Measurements from ENCODE around the gene GYPC. TPM values are rescaled to one million over a fixed set of nuclear protein-coding genes. Genes with fewer than 3 reads are reported as not detected.

Gene GYPC, protein sequence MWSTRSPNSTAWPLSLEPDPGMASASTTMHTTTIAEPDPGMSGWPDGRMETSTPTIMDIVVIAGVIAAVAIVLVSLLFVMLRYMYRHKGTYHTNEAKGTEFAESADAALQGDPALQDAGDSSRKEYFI
- total RNA-seq = 48.1 and 50.1 TPM in 2 replicates

- peak; percentile 54 for ATAC-seq (ENCODE audit: low read depth)
- Mint-ChIP-seq H3K9me3 (peaks cover 8% of the 10 kb centered on the region), H3K36me3 (ENCODE audit: low read depth) (peaks cover 9% of the 10 kb centered on the region), H3K4me3 (peak within 1 kb of the TSS; percentile 94), H3K27me3 (no peaks in the 10 kb centered on the region), H3K27ac (peak within 1 kb of the TSS; percentile 94), H3K4me1 (peaks cover 50% of the 10 kb centered on the region)
- ChIA-PET POLR2A (interaction anchor here (0.6 to 1.0 kb wide), 3 partner anchors 8 to 12 kb away, joined by 3 to 4 read pairs (median 4); no protein-coding TSS in a partner anchor), CTCF (interaction anchor here (1.5 kb wide), 1 partner anchor 128 kb away, joined by 4 read pairs; no protein-coding TSS in a partner anchor)
- DNase-seq = peak; percentile 47
- intact Hi-C loops (cut with micrococcal nuclease) = loop anchor here (1.0 to 5.0 kb wide), 6 partner anchors 9 to 1661 kb away; partner anchors contain the start of gene SAP130
- TF ChIP-seq, protein P1, sequence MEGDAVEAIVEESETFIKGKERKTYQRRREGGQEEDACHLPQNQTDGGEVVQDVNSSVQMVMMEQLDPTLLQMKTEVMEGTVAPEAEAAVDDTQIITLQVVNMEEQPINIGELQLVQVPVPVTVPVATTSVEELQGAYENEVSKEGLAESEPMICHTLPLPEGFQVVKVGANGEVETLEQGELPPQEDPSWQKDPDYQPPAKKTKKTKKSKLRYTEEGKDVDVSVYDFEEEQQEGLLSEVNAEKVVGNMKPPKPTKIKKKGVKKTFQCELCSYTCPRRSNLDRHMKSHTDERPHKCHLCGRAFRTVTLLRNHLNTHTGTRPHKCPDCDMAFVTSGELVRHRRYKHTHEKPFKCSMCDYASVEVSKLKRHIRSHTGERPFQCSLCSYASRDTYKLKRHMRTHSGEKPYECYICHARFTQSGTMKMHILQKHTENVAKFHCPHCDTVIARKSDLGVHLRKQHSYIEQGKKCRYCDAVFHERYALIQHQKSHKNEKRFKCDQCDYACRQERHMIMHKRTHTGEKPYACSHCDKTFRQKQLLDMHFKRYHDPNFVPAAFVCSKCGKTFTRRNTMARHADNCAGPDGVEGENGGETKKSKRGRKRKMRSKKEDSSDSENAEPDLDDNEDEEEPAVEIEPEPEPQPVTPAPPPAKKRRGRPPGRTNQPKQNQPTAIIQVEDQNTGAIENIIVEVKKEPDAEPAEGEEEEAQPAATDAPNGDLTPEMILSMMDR (IDR thresholded peaks at IDR 0.05) = no peak
Measured at GRCh38 chr2:126655500-126656430, at the start of gene GYPC. Gene GYPC (plus strand): TSS chr2:126656158. CDS start chr2:126656264, 106 bp downstream.

- CTCF ChIA-PET = no interaction called here
- TF ChIP-seq, protein P1 (IDR thresholded peaks at IDR 0.05) = no peak
- DNase-seq (no peak), ATAC-seq (ENCODE audit: low read depth) (no peak)
- Mint-ChIP-seq H3K36me3 (ENCODE audit: low read depth) (no peaks in the 10 kb centered on the region), H3K9me3 (peaks cover 8% of the 10 kb centered on the region), H3K4me1 (peaks cover 12% of the 10 kb centered on the region), H3K4me3 (no peak overlapping the region), H3K27me3 (no peaks in the 10 kb centered on the region), H3K27ac (no peak overlapping the region)
- POLR2A ChIA-PET = no interaction called here
- intact Hi-C loops (cut with micrococcal nuclease) = no loop called here
Measured at GRCh38 chr2:126614524-126615227, 41.3 kb upstream of the GYPC start.

DNA sequence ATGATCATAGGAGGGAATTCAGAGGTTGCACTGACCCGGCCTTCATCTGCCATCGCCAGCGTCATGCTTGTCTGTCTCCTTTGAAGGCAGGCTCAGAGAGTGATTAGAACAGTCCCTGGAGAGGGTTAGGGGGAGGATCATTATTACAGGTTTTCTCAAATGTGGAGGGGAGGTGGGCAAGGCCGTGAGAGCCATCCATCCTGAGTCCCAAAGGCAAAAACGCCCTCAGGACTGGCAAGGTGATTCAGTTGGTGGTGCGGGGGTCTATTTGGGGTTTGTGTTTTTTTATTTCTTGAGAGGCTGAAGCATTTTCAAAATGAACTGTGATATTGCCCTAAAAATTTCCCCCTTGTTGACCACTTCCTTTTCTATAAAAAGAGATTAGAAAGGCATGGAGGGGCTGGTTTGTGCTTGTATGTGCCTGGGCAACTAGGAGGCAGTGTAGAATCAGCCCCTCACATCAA is 39.3 kb upstream of the GYPC start:
- CTCF ChIA-PET = no interaction called here
- Mint-ChIP-seq H3K27ac (peak overlapping the region; percentile 43), H3K36me3 (ENCODE audit: low read depth) (no peaks in the 10 kb centered on the region), H3K27me3 (peaks cover 6% of the 10 kb centered on the region), H3K4me1 (peaks cover 12% of the 10 kb centered on the region), H3K4me3 (no peak overlapping the region), H3K9me3 (peaks cover 8% of the 10 kb centered on the region)
- intact Hi-C loops (cut with micrococcal nuclease) = no loop called here
- TF ChIP-seq, protein P1 (IDR thresholded peaks at IDR 0.05) = no peak
- POLR2A ChIA-PET = no interaction called here
- no peak for DNase-seq
- ATAC-seq (ENCODE audit: low read depth) = peak; percentile 31

DNA sequence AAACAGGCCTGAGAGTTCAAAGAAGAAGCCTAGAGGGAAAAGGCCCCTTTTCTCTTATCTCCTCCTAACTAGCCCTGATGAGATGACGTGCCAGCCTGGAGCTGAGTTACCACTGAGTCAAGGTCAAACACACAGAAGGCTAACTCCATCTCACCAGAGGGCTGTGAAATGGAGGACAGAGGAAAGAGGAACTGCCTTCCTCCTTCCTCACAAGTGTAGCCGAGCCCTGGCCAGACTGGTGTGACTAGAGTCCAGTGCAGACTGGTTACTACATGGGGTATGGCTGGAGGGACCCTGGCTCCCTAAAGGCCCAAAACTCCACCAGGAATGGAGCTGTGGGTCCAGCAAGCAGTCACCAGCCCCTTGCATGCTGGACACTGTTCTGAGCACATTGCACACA is 35.7 kb upstream of the GYPC start:
- Mint-ChIP-seq H3K36me3 (ENCODE audit: low read depth) (no peaks in the 10 kb centered on the region), H3K27me3 (peaks cover 8% of the 10 kb centered on the region), H3K4me1 (peaks cover 12% of the 10 kb centered on the region), H3K27ac (no peak overlapping the region), H3K4me3 (no peak overlapping the region), H3K9me3 (peaks cover 7% of the 10 kb centered on the region)
- DNase-seq (no peak), ATAC-seq (ENCODE audit: low read depth) (no peak)
- ChIA-PET CTCF (no interaction called here), POLR2A (no interaction called here)
- intact Hi-C loops (cut with micrococcal nuclease) = no loop called here
- TF ChIP-seq, protein P1 (IDR thresholded peaks at IDR 0.05) = no peak

Measured in activated B cell treated with CpG ODN at 0.5 μM for 24 hours (primary cell).